ENCODE measurements around the gene UQCC2.

UQCC2 gene

GRCh38 chr6:33740794-33741193, 29.3 kb upstream of the UQCC2 start:
- H3K4me1 ChIP-seq (ENCODE audit: insufficient read depth, low read length) = peaks cover 8% of the 10 kb centered on the region
- no peaks in the 10 kb centered on the region for H3K36me3 ChIP-seq (ENCODE audit: insufficient read depth, low read depth, low read length)
- H3K4me3 ChIP-seq (ENCODE audit: low read length) = no peak overlapping the region
- no peaks in the 10 kb centered on the region for H3K27me3 ChIP-seq (ENCODE audit: insufficient read depth, low read length)
- no peak overlapping the region for H3K9ac ChIP-seq (ENCODE audit: low read depth, low read length)
- H3K9me3 ChIP-seq (ENCODE audit: insufficient read depth, low read depth, low read length) = no peaks in the 10 kb centered on the region
- H3K27ac ChIP-seq (ENCODE audit: low read length) = no peak overlapping the region

DNA sequence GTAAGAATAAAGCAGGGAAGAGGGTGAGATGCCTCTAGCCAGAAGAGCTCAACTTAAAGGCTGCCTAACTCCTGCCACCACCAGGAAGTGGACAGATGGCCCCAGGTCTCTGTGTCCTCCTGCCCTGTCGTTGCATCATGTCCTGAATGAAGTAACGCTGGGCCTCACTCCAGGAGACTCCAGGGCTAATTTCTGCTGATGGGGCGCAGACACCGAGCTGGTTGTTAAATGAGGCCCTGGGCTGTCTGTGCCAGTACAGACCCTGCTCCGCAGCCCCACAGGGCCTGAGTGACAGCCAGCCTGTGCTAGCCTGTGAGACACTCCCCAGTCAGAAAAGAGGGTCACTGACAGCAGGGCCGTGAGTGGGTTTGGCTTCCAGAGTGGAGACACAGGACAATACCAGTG, 28.7 kb upstream of the UQCC2 start:
- Histone ChIP-seq H3K4me1 (ENCODE audit: insufficient read depth, low read length) (peaks cover 3% of the 10 kb centered on the region), H3K27ac (ENCODE audit: low read length) (no peak overlapping the region)

DNA sequence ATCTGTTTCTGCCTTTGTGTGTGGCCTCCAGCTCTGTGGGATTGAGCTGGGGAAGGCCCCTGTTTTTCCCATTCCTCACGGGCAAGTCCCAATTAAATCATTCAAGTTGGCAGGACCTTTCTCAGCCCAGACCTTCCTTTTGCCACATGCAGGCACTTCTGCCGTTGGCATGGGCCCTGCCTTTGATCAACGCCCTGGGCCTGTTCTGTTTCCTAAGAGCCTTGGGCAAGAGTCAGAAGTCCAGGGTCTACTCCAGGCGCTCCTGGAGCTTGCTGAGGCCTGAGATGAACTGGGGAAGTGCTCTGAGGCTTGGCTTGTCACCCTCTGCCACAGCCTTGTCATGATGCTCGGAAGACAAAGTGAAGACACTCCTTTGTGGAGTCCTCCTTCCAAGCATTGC, 28.1 kb upstream of the UQCC2 start:
- H3K4me3 ChIP-seq (ENCODE audit: low read length) = no peak overlapping the region
- H3K4me1 ChIP-seq (ENCODE audit: insufficient read depth, low read length) = no peaks in the 10 kb centered on the region; the same call in 1 of the 2 replicates
- no peaks in the 10 kb centered on the region for H3K36me3 ChIP-seq (ENCODE audit: insufficient read depth, low read depth, low read length)
- H3K27me3 ChIP-seq (ENCODE audit: insufficient read depth, low read length) = no peaks in the 10 kb centered on the region
- H3K9ac ChIP-seq (ENCODE audit: low read depth, low read length) = no peak overlapping the region
- no peak overlapping the region for H3K27ac ChIP-seq (ENCODE audit: low read length)
- H3K9me3 ChIP-seq (ENCODE audit: insufficient read depth, low read depth, low read length) = no peaks in the 10 kb centered on the region

More for the DNA sequence above, 28.7 kb upstream of the UQCC2 start:
- no peaks in the 10 kb centered on the region for H3K27me3 ChIP-seq (ENCODE audit: insufficient read depth, low read length)
- H3K4me3 ChIP-seq (ENCODE audit: low read length) = no peak overlapping the region
- H3K9ac ChIP-seq (ENCODE audit: low read depth, low read length) = no peak overlapping the region
- no peaks in the 10 kb centered on the region for H3K36me3 ChIP-seq (ENCODE audit: insufficient read depth, low read depth, low read length)
- no peaks in the 10 kb centered on the region for H3K9me3 ChIP-seq (ENCODE audit: insufficient read depth, low read depth, low read length)

- no peaks in the 10 kb centered on the region for H3K36me3 ChIP-seq (ENCODE audit: insufficient read depth, low read depth, low read length)
- no peak overlapping the region for H3K27ac ChIP-seq (ENCODE audit: low read length)
- no peak overlapping the region for H3K9ac ChIP-seq (ENCODE audit: low read depth, low read length)
- H3K4me1 ChIP-seq (ENCODE audit: insufficient read depth, low read length) = no peaks in the 10 kb centered on the region
- no peak overlapping the region for H3K4me3 ChIP-seq (ENCODE audit: low read length)
- H3K9me3 ChIP-seq (ENCODE audit: insufficient read depth, low read depth, low read length) = no peaks in the 10 kb centered on the region
- no peaks in the 10 kb centered on the region for H3K27me3 ChIP-seq (ENCODE audit: insufficient read depth, low read length)
These were observed 27.4 kb upstream of the UQCC2 start for GRCh38 chr6:33738879-33739278.

DNA sequence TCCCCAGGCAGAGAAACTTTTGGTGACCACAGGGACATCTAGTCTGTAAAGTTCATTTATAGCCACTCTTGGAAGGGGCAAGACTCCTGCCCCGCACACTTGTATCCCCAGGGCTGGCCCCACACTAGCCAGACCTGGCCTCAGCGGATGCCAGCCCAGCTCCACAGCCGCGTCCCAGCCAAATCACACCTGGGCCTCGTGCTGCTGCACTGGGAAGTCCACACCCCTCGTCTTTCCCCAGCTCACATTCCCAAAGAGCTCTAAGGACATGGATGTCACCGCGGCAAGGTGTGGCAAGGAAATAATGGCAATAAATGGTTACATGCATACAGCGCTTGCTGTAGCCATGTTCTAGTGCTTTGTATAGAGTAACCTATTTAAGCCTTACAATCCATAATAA, 26.7 kb upstream of the UQCC2 start:
- Histone ChIP-seq H3K27ac (ENCODE audit: low read length) (no peak overlapping the region), H3K4me3 (ENCODE audit: low read length) (no peak overlapping the region), H3K36me3 (ENCODE audit: insufficient read depth, low read depth, low read length) (no peaks in the 10 kb centered on the region), H3K27me3 (ENCODE audit: insufficient read depth, low read length) (no peaks in the 10 kb centered on the region), H3K4me1 (ENCODE audit: insufficient read depth, low read length) (no peaks in the 10 kb centered on the region), H3K9me3 (ENCODE audit: insufficient read depth, low read depth, low read length) (no peaks in the 10 kb centered on the region), H3K9ac (ENCODE audit: low read depth, low read length) (no peak overlapping the region)

GRCh38 chr6:33737267-33738026, 25.9 kb upstream of the UQCC2 start:
- no peaks in the 10 kb centered on the region for H3K9me3 ChIP-seq (ENCODE audit: insufficient read depth, low read depth, low read length)
- no peak overlapping the region for H3K4me3 ChIP-seq (ENCODE audit: low read length)
- H3K27ac ChIP-seq (ENCODE audit: low read length) = no peak overlapping the region
- no peaks in the 10 kb centered on the region for H3K36me3 ChIP-seq (ENCODE audit: insufficient read depth, low read depth, low read length)
- no peaks in the 10 kb centered on the region for H3K27me3 ChIP-seq (ENCODE audit: insufficient read depth, low read length)
- no peaks in the 10 kb centered on the region for H3K4me1 ChIP-seq (ENCODE audit: insufficient read depth, low read length)
- no peak overlapping the region for H3K9ac ChIP-seq (ENCODE audit: low read depth, low read length)

DNA sequence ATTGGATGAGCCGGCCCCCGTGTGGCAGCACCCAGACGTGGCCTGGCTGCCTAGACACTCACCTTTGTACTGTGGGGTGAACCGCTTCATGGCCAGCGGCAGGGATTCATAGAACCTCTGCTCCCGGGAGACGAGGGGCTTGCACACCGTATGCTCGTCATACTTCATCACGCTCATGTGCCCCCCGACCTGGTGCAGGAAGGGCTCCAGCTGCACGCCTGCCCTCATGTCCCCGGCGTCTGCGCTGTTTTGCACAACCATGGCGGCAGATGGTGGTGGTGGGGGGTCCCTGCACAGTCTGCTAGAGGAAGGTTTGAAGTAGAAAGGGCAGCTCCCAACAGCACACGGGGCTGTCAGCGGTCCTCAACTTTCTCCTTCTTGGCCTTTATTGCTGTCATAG, 23.7 kb upstream of the UQCC2 start:
- Histone ChIP-seq H3K9me3 (ENCODE audit: insufficient read depth, low read depth, low read length) (no peaks in the 10 kb centered on the region), H3K9ac (ENCODE audit: low read depth, low read length) (no peak overlapping the region), H3K27ac (ENCODE audit: low read length) (no peak overlapping the region), H3K4me1 (ENCODE audit: insufficient read depth, low read length) (no peaks in the 10 kb centered on the region), H3K4me3 (ENCODE audit: low read length) (no peak overlapping the region), H3K36me3 (ENCODE audit: insufficient read depth, low read depth, low read length) (no peaks in the 10 kb centered on the region), H3K27me3 (ENCODE audit: insufficient read depth, low read length) (no peaks in the 10 kb centered on the region)

DNA sequence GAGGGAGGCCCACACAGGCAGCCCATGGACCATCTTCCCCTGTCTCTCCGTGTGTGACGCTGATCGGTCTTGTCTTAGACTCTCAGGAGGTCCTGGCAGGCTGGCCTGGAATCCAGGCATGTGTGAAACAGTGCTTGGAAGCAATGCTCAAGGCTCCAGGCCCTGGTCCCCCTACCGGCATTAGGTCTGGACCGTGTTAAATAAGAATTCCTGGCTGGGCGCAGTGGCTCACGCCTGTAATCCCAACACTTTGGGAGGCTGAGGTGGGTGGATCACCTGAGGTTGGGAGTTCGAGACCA, 22.2 kb upstream of the UQCC2 start:
- Histone ChIP-seq H3K4me3 (ENCODE audit: low read length) (no peak overlapping the region), H3K9me3 (ENCODE audit: insufficient read depth, low read depth, low read length) (no peaks in the 10 kb centered on the region), H3K27me3 (ENCODE audit: insufficient read depth, low read length) (no peaks in the 10 kb centered on the region), H3K27ac (ENCODE audit: low read length) (no peak overlapping the region), H3K36me3 (ENCODE audit: insufficient read depth, low read depth, low read length) (no peaks in the 10 kb centered on the region), H3K9ac (ENCODE audit: low read depth, low read length) (no peak overlapping the region), H3K4me1 (ENCODE audit: insufficient read depth, low read length) (no peaks in the 10 kb centered on the region)

- no peaks in the 10 kb centered on the region for H3K36me3 ChIP-seq (ENCODE audit: insufficient read depth, low read depth, low read length)
- H3K9me3 ChIP-seq (ENCODE audit: insufficient read depth, low read depth, low read length) = no peaks in the 10 kb centered on the region
- no peak overlapping the region for H3K4me3 ChIP-seq (ENCODE audit: low read length)
- H3K27me3 ChIP-seq (ENCODE audit: insufficient read depth, low read length) = no peaks in the 10 kb centered on the region
- H3K27ac ChIP-seq (ENCODE audit: low read length) = no peak overlapping the region
- H3K4me1 ChIP-seq (ENCODE audit: insufficient read depth, low read length) = no peaks in the 10 kb centered on the region
- H3K9ac ChIP-seq (ENCODE audit: low read depth, low read length) = no peak overlapping the region
These were observed 21.6 kb upstream of the UQCC2 start for GRCh38 chr6:33732817-33733708.

DNA sequence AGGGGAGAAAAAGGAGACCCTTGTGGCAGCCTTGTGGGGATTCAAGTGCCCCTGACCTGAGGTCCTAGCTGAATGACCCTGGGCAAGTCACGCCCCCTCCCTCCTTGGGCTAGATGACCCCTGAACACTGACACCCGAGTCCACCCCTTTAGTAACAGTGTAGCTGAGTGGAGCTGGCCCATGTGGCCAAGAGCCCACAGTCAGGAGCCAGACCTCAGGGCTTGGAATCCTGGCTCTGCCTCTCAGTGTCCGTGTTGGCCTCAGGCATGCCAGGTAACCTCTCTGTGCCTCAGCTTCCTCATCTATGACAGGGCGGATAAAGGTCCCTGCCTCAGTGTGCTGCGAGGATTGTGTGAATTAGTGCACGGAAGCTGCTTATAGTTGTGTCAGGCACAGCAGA, 20.9 kb upstream of the UQCC2 start:
- H3K27me3 ChIP-seq (ENCODE audit: insufficient read depth, low read length) = no peaks in the 10 kb centered on the region
- H3K27ac ChIP-seq (ENCODE audit: low read length) = no peak overlapping the region
- no peaks in the 10 kb centered on the region for H3K36me3 ChIP-seq (ENCODE audit: insufficient read depth, low read depth, low read length)
- H3K4me3 ChIP-seq (ENCODE audit: low read length) = no peak overlapping the region
- no peaks in the 10 kb centered on the region for H3K9me3 ChIP-seq (ENCODE audit: insufficient read depth, low read depth, low read length)
- H3K4me1 ChIP-seq (ENCODE audit: insufficient read depth, low read length) = 0 out of 2 replicates have a peak, but pooled peaks cover under 1% of the 10 kb centered on the region
- H3K9ac ChIP-seq (ENCODE audit: low read depth, low read length) = no peak overlapping the region

DNA sequence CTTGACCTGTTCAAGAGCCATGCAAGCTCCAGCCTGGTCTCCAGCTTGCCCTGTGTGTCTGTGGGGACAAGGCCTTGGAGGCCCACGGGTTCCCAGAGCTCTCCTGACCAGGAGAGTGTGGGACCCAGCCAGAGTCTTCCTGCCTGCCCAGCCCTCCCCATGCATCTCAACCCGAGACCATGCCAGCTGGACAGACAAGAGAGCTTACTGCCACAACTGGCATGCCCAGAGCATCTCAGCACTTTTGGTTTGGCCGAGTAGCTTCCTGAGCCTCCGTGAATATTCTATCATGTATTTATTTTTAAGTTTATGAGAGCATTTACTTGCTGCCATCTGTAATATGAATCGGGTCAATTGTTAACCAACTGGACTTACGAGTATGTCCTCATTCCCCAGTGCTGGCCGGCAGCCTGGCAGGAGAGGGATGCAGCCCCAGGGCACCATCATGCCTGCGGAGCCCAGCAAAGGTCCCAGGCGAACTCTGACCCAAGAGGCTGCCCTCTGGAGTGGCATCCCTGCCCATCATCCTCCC, 20.3 kb upstream of the UQCC2 start:
- Histone ChIP-seq H3K36me3 (ENCODE audit: insufficient read depth, low read depth, low read length) (no peaks in the 10 kb centered on the region), H3K27ac (ENCODE audit: low read length) (no peak overlapping the region), H3K4me3 (ENCODE audit: low read length) (no peak overlapping the region), H3K4me1 (ENCODE audit: insufficient read depth, low read length) (0 out of 2 replicates have a peak, but pooled peaks cover 3% of the 10 kb centered on the region), H3K9me3 (ENCODE audit: insufficient read depth, low read depth, low read length) (no peaks in the 10 kb centered on the region), H3K9ac (ENCODE audit: low read depth, low read length) (no peak overlapping the region), H3K27me3 (ENCODE audit: insufficient read depth, low read length) (no peaks in the 10 kb centered on the region)

DNA sequence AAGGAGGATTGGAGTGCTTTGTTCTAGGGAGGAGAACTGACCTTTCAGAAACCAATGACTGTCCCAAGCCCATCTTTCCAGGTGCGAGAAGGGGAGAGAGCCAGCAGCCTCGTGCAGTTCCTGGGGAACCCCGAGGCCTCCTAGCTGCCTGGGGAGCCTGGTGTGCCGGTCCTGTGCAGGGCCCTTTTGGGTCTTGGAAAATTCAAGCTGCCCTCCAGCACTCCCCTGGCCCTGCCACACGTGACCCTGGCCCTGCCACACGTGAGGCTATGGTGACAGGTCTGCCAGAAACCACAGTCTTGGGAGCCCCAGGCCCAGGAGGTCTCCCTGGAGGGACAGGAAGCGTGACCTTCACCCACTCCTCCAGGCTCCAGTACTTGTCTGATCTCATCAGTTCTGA, 19.5 kb upstream of the UQCC2 start:
- H3K4me1 ChIP-seq (ENCODE audit: insufficient read depth, low read length) = 0 out of 2 replicates have a peak, but pooled peaks cover 3% of the 10 kb centered on the region
- H3K27me3 ChIP-seq (ENCODE audit: insufficient read depth, low read length) = no peaks in the 10 kb centered on the region
- no peak overlapping the region for H3K9ac ChIP-seq (ENCODE audit: low read depth, low read length)
- no peak overlapping the region for H3K4me3 ChIP-seq (ENCODE audit: low read length)
- H3K27ac ChIP-seq (ENCODE audit: low read length) = no peak overlapping the region
- no peaks in the 10 kb centered on the region for H3K9me3 ChIP-seq (ENCODE audit: insufficient read depth, low read depth, low read length)
- H3K36me3 ChIP-seq (ENCODE audit: insufficient read depth, low read depth, low read length) = no peaks in the 10 kb centered on the region

Measured in iPS-20b (cell line).